Measurements from ENCODE around the gene EPN3. TPM values are rescaled to one million over a fixed set of nuclear protein-coding genes. Genes with fewer than 3 reads are reported as not detected.

EPN3 gene
- 10 to 100 TPM in 2 of 4 donors, 1 to 10 TPM in 2; 3.0 to 17.3 (median 13.0) TPM for total RNA-seq

DNA sequence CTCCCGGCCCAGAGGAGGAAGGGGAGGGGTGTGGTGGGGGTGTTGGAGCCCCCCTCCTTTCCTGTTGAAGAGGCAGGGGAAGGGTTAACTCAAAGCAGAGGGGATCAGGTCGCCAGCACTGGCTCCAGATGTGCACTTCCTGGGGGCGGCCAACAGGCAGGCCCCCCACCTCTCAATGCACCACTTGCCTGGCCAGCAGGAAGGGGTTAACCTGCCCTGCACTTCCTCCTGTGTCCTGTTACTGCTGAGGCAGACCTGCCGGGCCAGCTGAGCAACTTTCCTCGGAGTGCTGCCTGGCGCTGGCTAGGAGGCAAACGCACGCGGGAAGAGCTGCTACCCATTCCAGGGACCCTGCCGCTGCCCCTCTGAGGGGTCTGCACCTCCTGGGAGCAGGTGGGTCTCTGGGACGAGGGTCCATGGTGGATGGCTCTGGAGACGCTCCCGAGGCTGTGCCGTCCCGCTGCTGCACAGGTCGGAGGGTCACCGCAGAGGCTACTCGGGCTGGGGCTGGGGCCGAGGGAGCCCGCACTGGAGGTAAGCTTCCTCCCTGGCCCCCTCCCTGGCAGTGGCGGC lies at the start of gene EPN3:
EPN3 (plus strand) TSS at position 284 of the 573 bp plus-strand sequence. CDS start 3,822 bp downstream, outside the sequence.
- H3K9me3 ChIP-seq, result no peaks in the 10 kb centered on the region
- H3K27ac ChIP-seq, result peak within 1 kb of the TSS in 3 of 4 donors; percentile 60 to 84 (median 82)
- no peaks in the 10 kb centered on the region for H3K36me3 ChIP-seq
- TF ChIP-seq POLR2A (IDR thresholded peaks at IDR 0.05), result peak in 1 of 2 donors; percentile 40
- TF ChIP-seq, protein P1, sequence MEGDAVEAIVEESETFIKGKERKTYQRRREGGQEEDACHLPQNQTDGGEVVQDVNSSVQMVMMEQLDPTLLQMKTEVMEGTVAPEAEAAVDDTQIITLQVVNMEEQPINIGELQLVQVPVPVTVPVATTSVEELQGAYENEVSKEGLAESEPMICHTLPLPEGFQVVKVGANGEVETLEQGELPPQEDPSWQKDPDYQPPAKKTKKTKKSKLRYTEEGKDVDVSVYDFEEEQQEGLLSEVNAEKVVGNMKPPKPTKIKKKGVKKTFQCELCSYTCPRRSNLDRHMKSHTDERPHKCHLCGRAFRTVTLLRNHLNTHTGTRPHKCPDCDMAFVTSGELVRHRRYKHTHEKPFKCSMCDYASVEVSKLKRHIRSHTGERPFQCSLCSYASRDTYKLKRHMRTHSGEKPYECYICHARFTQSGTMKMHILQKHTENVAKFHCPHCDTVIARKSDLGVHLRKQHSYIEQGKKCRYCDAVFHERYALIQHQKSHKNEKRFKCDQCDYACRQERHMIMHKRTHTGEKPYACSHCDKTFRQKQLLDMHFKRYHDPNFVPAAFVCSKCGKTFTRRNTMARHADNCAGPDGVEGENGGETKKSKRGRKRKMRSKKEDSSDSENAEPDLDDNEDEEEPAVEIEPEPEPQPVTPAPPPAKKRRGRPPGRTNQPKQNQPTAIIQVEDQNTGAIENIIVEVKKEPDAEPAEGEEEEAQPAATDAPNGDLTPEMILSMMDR (IDR thresholded peaks at IDR 0.05), result peak in 3 of 6 experiments; percentile 8 to 33 (median 10)
- H3K4me1 ChIP-seq, result peaks cover 0 to 34% (median 0%) of the 10 kb centered on the region in 4 donors
- DNase-seq, result peak in 2 of 3 donors; percentile 73 to 81
- peak within 1 kb of the TSS in 3 of 4 donors; percentile 7 to 50 (median 38) for H3K4me3 ChIP-seq
- H3K27me3 ChIP-seq, result peaks cover 0 to 10% of the 10 kb centered on the region in 2 donors

DNA sequence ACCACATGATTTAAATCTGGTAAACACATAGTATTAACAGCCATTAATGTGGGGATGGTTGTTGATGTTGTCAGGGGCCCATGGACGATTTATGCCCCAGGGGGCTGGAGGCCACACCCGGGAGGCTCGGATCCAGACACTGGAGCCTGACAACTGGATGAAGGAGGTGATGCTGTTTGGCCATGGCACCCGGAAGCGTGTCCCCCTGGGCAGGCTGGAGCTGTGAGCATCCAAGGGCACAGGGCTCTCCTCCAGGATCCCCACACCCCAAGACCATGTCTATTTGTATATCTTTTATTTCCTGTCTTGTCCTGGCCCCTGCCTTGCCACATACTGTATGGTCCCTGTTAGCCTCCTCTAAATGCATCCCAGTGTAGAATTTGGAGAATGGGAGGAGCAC lies 49.3 kb upstream of the EPN3 start:
- no peak overlapping the region for H3K27ac ChIP-seq
- H3K36me3 ChIP-seq, result peaks cover 0 to 32% (median 0%) of the 10 kb centered on the region in 3 donors
- H3K27me3 ChIP-seq, result no peaks in the 10 kb centered on the region
- TF ChIP-seq, protein P1 (IDR thresholded peaks at IDR 0.05), result no peak
- TF ChIP-seq POLR2A (IDR thresholded peaks at IDR 0.05), result no peak
- peak in 1 of 3 donors; percentile 31 for DNase-seq
- no peak overlapping the region for H3K4me3 ChIP-seq
- H3K4me1 ChIP-seq, result peaks cover 0 to 14% (median 5%) of the 10 kb centered on the region in 4 donors
- no peaks in the 10 kb centered on the region for H3K9me3 ChIP-seq

DNA sequence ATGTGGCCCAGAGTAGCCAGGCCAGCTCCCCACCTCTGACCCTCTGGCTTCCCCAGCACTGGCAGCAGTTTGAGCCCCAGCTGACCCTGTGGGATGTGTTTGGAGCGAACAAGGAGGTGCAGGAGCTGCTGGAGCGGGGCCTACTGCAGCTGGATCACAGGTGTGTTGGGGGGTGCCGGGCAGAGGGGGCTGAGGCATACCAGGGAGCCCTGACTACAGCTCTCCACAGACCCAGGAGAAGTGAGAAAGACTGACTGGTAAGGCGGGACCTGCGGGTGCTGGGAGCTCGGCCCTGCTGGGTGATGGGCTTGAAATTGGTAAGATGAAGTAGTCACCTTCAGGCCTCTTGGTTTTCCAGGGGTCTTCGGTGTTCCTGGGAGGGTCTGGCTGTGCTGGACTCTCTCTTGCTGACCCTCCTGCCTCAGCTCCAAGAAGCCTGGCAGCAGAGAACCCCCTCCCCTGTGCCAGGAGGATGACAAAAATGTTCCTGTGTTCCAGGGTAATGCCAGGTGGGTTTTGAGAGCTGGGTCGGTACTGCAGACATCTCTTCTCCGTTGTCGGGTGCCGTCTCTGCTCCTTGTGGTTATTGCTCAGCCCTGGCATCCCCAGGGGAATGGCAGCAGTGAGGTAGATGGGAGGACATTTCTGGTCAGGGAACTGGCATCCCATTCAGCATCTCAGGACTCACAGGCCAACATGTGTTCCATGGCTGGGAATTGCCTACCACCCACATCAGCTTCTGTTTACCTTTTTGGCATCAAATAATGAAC lies 48.0 kb upstream of the EPN3 start:
- H3K36me3 ChIP-seq, result peaks cover 0 to 32% (median 0%) of the 10 kb centered on the region in 3 donors
- DNase-seq, result peak in 1 of 3 donors; percentile 34

DNA sequence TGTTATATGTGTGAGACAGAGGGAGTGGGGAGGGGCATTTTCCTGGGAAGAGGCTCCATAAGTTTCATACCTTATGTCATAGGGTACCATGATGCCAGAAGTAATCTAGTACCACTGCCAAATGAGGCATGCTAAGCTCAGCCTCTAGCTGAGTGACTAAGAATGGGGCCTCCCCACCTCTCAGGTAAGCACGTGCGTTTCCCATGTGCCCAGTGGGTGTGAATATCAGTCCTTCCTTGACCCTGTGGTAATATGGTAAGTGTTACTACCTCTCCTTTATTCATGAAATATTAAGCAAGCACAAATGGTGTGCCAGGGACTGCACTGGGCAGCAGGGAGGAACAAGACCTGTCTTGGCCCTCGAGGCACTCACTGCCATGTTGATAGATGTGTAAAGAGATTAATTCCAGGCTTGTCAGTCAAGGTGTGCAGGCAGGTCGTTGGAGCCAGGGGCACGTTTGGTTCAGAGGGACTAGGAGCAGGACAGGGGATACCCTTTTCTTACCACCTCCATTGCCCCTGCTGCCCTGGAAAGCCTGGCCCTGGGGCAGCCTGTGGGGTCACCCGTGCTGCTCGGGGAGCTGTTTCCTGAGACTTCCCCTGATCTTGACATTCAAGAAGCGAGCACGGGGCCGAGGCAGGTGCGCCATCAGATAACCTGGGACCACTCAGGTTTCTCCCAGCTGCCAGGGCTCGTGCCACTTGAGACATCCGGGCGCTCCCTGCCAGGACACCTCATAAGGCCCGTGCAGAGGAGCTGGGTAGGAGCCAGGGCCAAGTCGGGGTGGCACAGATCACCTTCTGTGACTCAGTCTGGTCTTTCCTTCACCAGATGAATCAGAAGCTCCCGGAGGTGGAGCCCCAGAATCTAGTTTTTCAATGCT lies 45.1 kb upstream of the EPN3 start:
- H3K27me3 ChIP-seq, result no peaks in the 10 kb centered on the region
- DNase-seq, result peak in 1 of 3 donors; percentile 28
- no peak overlapping the region for H3K4me3 ChIP-seq
- peaks cover 0 to 26% (median 0%) of the 10 kb centered on the region in 3 donors for H3K36me3 ChIP-seq
- H3K4me1 ChIP-seq, result peaks cover 0 to 6% (median 1%) of the 10 kb centered on the region in 4 donors
- no peak overlapping the region for H3K27ac ChIP-seq
- no peaks in the 10 kb centered on the region for H3K9me3 ChIP-seq
- no peak for TF ChIP-seq POLR2A (IDR thresholded peaks at IDR 0.05)
- TF ChIP-seq, protein P1 (IDR thresholded peaks at IDR 0.05), result no peak

More for the DNA sequence above, 48.0 kb upstream of the EPN3 start:
- Histone ChIP-seq H3K4me1 (peaks cover 0 to 12% (median 4%) of the 10 kb centered on the region in 4 donors), H3K27me3 (no peaks in the 10 kb centered on the region), H3K4me3 (no peak overlapping the region), H3K9me3 (no peaks in the 10 kb centered on the region), H3K27ac (no peak overlapping the region)
- TF ChIP-seq POLR2A (IDR thresholded peaks at IDR 0.05), result no peak
- TF ChIP-seq, protein P1 (IDR thresholded peaks at IDR 0.05), result no peak

DNA sequence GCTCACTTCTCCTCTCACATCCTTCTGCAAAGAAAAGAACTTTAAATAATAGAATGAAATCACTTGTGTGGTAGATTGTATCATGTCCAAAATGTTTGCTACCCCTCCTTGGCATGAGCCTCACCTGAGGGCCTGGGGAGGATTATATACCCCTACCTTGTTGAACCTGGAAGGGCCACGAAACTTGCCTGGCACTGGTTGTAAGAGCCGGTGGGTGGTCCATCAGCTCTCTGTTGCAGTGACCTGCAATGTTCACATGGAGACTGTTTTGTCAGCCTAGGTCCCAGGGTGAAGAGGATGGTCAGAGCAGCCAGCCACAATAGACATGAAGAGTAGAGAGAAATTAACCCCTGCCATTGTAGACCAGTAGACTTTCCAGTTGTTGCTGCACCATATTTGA lies 43.7 kb upstream of the EPN3 start:
- H3K4me1 ChIP-seq, result no peaks in the 10 kb centered on the region
- H3K36me3 ChIP-seq, result peaks cover 0 to 19% (median 0%) of the 10 kb centered on the region in 3 donors
- TF ChIP-seq, protein P1 (IDR thresholded peaks at IDR 0.05), result no peak
- no peak for TF ChIP-seq POLR2A (IDR thresholded peaks at IDR 0.05)
- no peak overlapping the region for H3K4me3 ChIP-seq
- peak in 1 of 3 donors; percentile 15 for DNase-seq
- H3K9me3 ChIP-seq, result no peaks in the 10 kb centered on the region
- no peak overlapping the region for H3K27ac ChIP-seq
- H3K27me3 ChIP-seq, result no peaks in the 10 kb centered on the region
